NT2/D1 (cell line): Measurements from ENCODE around the gene GLG1.
"Not testable (repeated sequence)": the region's sequence is repeated elsewhere in the genome, so short reads cannot be mapped to it uniquely, and the experiment has no call there.

Experiments
- DNase-seq: peaks from one replicate; pipeline ENCODE4 v3.0.0-alpha.2; 2011; ENCODE audit warnings: low read depth, low spot score
- H3K27me3 ChIP-seq: 2 replicates; pipeline ENCODE4 v1.6.0; 2011; ENCODE audit warnings: mild to moderate bottlenecking; ENCODE audit not compliant: insufficient read length, insufficient read depth
- H3K36me3 ChIP-seq: 2 replicates; pipeline ENCODE4 v1.6.1; 2011; ENCODE audit warnings: mild to moderate bottlenecking, low read length, mixed read lengths; ENCODE audit not compliant: insufficient read depth, insufficient read length
- H3K4me1 ChIP-seq: 2 replicates; pipeline ENCODE4 v1.5.1; 2011; ENCODE audit not compliant: insufficient read depth, insufficient read length
- H3K4me3 ChIP-seq: 2 replicates; pipeline ENCODE4 v1.5.1; 2011; ENCODE audit warnings: low read depth; ENCODE audit not compliant: insufficient read length
- H3K9ac ChIP-seq: 2 replicates; pipeline ENCODE4 v1.6.0; 2011; ENCODE audit warnings: low read depth; ENCODE audit not compliant: insufficient read length
- H3K9me3 ChIP-seq: 2 replicates; pipeline ENCODE4 v1.5.1; 2011; ENCODE audit warnings: mild to moderate bottlenecking, low read length; ENCODE audit not compliant: insufficient read depth
- SUZ12 ChIP-seq: IDR thresholded peaks from 2 replicates; pipeline ENCODE4 v1.6.1; 2011; ENCODE audit not compliant: insufficient read length, insufficient read depth; ENCODE audit errors: extremely low read depth
- YY1 ChIP-seq: IDR thresholded peaks from 2 replicates; pipeline ENCODE4 v1.6.1; 2011; ENCODE audit not compliant: insufficient read length, insufficient read depth
- ZNF274 ChIP-seq: IDR thresholded peaks from 2 replicates; pipeline ENCODE4 v1.6.1; 2011; ENCODE audit warnings: mild to moderate bottlenecking, low read depth, low read length

GLG1 gene

GRCh38 chr16:74546112-74546511 lies 60.8 kb downstream of the GLG1 start:
- not testable (repeated sequence) for H3K9ac ChIP-seq, H3K27me3 ChIP-seq, DNase-seq, H3K36me3 ChIP-seq, H3K9me3 ChIP-seq, H3K4me3 ChIP-seq, H3K4me1 ChIP-seq

- H3K9me3 ChIP-seq, DNase-seq, H3K4me3 ChIP-seq, H3K4me1 ChIP-seq, H3K27me3 ChIP-seq, H3K36me3 ChIP-seq, H3K9ac ChIP-seq: not testable (repeated sequence)
Measured at GRCh38 chr16:74542911-74543578, 63.9 kb downstream of the GLG1 start.

- not testable (repeated sequence) for DNase-seq, H3K27me3 ChIP-seq, H3K4me3 ChIP-seq, H3K36me3 ChIP-seq, H3K9me3 ChIP-seq, H3K4me1 ChIP-seq, H3K9ac ChIP-seq
Measured at GRCh38 chr16:74540663-74541062, 66.3 kb downstream of the GLG1 start.

GRCh38 chr16:74538801-74539200 lies 68.1 kb downstream of the GLG1 start:
- not testable (repeated sequence) for H3K36me3 ChIP-seq, H3K4me1 ChIP-seq, H3K9ac ChIP-seq, H3K4me3 ChIP-seq, H3K9me3 ChIP-seq, DNase-seq, H3K27me3 ChIP-seq

GRCh38 chr16:74537746-74538145 lies 69.2 kb downstream of the GLG1 start:
- not testable (repeated sequence) for H3K4me1 ChIP-seq, H3K36me3 ChIP-seq, H3K27me3 ChIP-seq, H3K9me3 ChIP-seq, DNase-seq, H3K9ac ChIP-seq, H3K4me3 ChIP-seq

- H3K9ac ChIP-seq, DNase-seq, H3K27me3 ChIP-seq: not testable (repeated sequence)
Measured at GRCh38 chr16:74534650-74535049, 72.3 kb downstream of the GLG1 start.

GRCh38 chr16:74524926-74525325 lies 82.0 kb downstream of the GLG1 start:
- peaks cover 15% of the 10 kb centered on the region for H3K36me3 ChIP-seq
- no peak overlapping the region for H3K9ac ChIP-seq
- no peak overlapping the region for H3K4me3 ChIP-seq
- TF ChIP-seq SUZ12, result no peak
- TF ChIP-seq YY1, result no peak
- no peak for TF ChIP-seq ZNF274
- no peak for DNase-seq
- H3K27me3 ChIP-seq, result no peaks in the 10 kb centered on the region
- no peaks in the 10 kb centered on the region for H3K4me1 ChIP-seq
- H3K9me3 ChIP-seq, result no peaks in the 10 kb centered on the region

More at GRCh38 chr16:74534650-74535049, 72.3 kb downstream of the GLG1 start:
- not testable (repeated sequence) for H3K9me3 ChIP-seq, H3K4me1 ChIP-seq, H3K36me3 ChIP-seq, H3K4me3 ChIP-seq

- DNase-seq, result no peak
- no peak overlapping the region for H3K4me3 ChIP-seq
- H3K4me1 ChIP-seq, result no peaks in the 10 kb centered on the region
- no peaks in the 10 kb centered on the region for H3K9me3 ChIP-seq
- TF ChIP-seq SUZ12 (no peak), YY1 (no peak), ZNF274 (no peak)
- H3K27me3 ChIP-seq, result no peaks in the 10 kb centered on the region
- peaks cover 16% of the 10 kb centered on the region for H3K36me3 ChIP-seq
- H3K9ac ChIP-seq, result no peak overlapping the region
Measured at GRCh38 chr16:74524117-74524516, 82.8 kb downstream of the GLG1 start.

GRCh38 chr16:74523706-74524105 lies 83.2 kb downstream of the GLG1 start:
- DNase-seq, result not testable (repeated sequence)
- H3K36me3 ChIP-seq, result peaks cover 16% of the 10 kb centered on the region

More at GRCh38 chr16:74523706-74524105, 83.2 kb downstream of the GLG1 start:
- not testable (repeated sequence) for H3K4me3 ChIP-seq, H3K9me3 ChIP-seq, H3K4me1 ChIP-seq, H3K9ac ChIP-seq, H3K27me3 ChIP-seq
